ENCODE results near the gene RARS2.
"Not testable (repeated sequence)": the region's sequence is repeated elsewhere in the genome, so short reads cannot be mapped to it uniquely, and the experiment has no call there.

The RARS2 gene, protein sequence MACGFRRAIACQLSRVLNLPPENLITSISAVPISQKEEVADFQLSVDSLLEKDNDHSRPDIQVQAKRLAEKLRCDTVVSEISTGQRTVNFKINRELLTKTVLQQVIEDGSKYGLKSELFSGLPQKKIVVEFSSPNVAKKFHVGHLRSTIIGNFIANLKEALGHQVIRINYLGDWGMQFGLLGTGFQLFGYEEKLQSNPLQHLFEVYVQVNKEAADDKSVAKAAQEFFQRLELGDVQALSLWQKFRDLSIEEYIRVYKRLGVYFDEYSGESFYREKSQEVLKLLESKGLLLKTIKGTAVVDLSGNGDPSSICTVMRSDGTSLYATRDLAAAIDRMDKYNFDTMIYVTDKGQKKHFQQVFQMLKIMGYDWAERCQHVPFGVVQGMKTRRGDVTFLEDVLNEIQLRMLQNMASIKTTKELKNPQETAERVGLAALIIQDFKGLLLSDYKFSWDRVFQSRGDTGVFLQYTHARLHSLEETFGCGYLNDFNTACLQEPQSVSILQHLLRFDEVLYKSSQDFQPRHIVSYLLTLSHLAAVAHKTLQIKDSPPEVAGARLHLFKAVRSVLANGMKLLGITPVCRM

DNA sequence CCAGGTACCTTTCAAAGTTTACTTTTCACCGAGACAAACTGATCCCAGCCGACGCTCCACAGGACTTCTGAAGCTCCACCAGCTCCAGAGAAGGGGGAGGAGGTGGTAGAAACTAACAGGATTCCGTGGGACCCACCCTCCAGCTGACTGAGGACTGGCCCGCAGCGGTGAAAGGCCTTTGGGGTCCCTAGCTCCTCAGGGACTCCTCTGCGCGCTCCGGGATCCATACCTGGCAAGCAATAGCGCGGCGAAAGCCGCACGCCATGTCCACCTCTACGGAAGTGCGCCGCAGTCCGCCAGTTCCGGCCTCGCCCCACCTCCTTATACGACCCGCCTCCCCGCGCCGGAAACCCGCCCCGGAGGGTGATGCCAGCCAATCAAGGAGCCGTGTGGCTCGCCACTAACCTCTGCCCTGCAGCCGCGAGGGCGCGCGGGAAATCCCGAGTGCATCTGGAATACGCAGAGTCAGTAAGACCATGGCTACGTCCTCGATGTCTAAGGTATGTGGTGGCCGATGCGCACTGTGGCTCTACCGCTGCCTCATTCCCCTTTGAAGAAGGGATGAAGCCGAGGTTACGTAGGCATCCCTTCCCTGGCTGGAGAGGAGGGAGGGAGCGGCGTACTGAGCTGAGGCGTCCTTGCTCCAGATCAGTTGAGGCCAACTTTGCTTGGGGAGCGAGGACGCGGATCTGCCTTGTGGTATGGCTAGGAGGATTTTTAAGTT is at the start of gene RARS2, which contains the start of gene ORC3:
Gene RARS2 (minus strand): TSS at position 295 of the 724 bp plus-strand sequence. CDS start 30 bp downstream, at position 265.
Gene ORC3 (plus strand): TSS at position 443 of the 724 bp plus-strand sequence. CDS start 34 bp downstream, at position 477.
- in situ Hi-C loops (cut with MboI; ENCODE audit: low sequenced_read_pairs): no loop called here

DNA sequence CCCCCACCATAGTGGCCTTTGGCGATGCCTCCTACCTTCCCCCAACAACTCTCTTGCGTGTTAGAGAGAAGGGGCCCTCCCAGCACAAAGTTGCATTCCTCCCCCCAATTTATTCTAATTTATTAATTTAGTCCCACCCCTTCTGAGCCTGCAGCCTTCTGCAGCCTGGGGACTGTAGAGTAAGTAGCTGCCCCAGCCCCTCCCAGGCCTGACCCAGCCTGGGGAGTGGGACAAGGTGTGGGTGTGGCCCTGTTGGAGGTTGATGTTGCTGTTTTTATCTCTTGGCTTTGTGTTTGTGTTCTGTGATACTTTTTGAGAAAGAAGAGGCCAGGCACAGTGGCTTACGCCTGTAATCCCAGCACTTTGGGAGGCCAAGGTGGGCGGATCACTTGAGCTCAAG is 49.6 kb upstream of the RARS2 start:
- Histone ChIP-seq H3K36me3 (replicated peaks) (peaks cover 10% of the 10 kb centered on the region; the same call in 1 of the 2 replicates), H3K4me3 (no peak overlapping the region), H3K9me3 (no peaks in the 10 kb centered on the region), H3K27me3 (ENCODE audit: low read depth) (no peaks in the 10 kb centered on the region), H3K4me1 (0 out of 2 replicates have a peak, but pooled peaks cover 3% of the 10 kb centered on the region)
- no peak for DNase-seq (ENCODE audit: low spot score in 2 of 2)
- in situ Hi-C loops (cut with MboI; ENCODE audit: low sequenced_read_pairs): no loop called here

More for the DNA sequence above, at the start of gene RARS2, which contains the start of gene ORC3:
- DNase-seq (ENCODE audit: low spot score in 2 of 2): peak; percentile 92 to 98
- Histone ChIP-seq H3K27me3 (ENCODE audit: low read depth) (no peaks in the 10 kb centered on the region), H3K36me3 (replicated peaks) (peaks cover 17% of the 10 kb centered on the region), H3K9me3 (no peaks in the 10 kb centered on the region), H3K4me3 (peak within 1 kb of the TSS; percentile 88), H3K4me1 (peaks cover 14% of the 10 kb centered on the region)

DNA sequence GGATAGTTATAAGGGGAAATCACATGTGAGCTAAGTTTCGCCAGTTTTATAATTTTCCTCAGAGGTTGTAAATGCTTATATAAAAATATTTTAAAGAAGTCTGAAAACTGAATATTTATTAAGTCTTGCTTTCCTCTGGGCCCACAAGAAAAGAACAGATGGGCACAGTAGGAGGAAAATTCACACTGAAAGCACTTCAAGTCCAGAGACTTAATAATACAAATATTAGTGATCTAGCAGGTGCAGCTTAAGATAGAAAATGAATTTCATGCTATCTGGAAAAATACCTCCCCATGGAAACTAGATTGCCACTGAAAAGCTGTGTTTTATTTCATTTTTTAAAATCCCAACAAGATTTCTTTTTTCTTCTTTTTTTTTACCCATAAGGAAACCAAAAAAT is 47.3 kb upstream of the RARS2 start:
- in situ Hi-C loops (cut with MboI; ENCODE audit: low sequenced_read_pairs): no loop called here
- peaks cover 12% of the 10 kb centered on the region; the same call in 1 of the 2 replicates for H3K36me3 ChIP-seq (replicated peaks)
- DNase-seq (ENCODE audit: low spot score in 2 of 2): no peak
- H3K9me3 ChIP-seq: no peaks in the 10 kb centered on the region
- H3K4me3 ChIP-seq: no peak overlapping the region
- H3K27me3 ChIP-seq (ENCODE audit: low read depth): no peaks in the 10 kb centered on the region
- H3K4me1 ChIP-seq: no peaks in the 10 kb centered on the region

DNA sequence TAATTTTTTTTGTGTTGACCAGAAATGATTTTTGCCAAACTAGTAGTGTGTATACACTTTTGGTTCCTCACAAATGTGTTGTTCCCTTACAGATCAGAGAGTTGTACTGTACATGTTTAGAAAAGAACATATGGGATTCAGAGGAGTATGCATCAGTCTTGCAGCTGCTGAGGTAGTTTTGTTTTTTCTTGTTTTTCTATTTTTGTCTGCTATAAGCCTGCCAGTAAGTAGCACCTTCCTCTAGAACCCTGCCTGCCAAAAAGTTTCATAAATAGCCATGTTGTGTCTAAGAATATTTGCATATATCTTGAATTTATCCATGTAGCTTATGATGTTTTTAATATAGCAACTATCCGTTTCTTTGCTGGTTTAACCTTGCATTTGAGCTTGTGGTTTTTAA is 46.5 kb upstream of the RARS2 start:
- H3K36me3 ChIP-seq (replicated peaks): peaks cover 12% of the 10 kb centered on the region; the same call in 1 of the 2 replicates
- no peak for DNase-seq (ENCODE audit: low spot score in 2 of 2)
- no peaks in the 10 kb centered on the region for H3K27me3 ChIP-seq (ENCODE audit: low read depth)
- no peak overlapping the region for H3K4me3 ChIP-seq
- no peaks in the 10 kb centered on the region for H3K4me1 ChIP-seq
- H3K9me3 ChIP-seq: no peaks in the 10 kb centered on the region
- in situ Hi-C loops (cut with MboI; ENCODE audit: low sequenced_read_pairs): no loop called here

DNA sequence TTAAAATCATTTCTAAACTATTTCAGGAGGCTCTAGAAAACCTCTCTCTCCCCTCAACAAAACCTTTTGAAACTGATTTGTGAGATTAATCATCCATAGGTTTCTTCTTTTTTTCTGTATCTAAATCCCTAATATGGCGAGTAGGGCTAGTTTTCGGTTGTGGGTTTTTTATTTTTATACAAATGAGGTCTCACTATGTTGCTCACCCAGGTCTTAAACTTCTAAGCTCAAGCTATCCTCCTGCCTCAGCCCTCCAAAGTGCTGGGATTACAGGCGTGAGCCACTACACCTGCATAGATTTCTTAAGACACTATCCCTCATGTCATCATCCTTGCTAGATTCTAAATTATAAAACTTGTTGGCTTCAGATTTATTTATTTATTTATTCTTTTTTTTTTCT is 44.1 kb upstream of the RARS2 start:
- Histone ChIP-seq H3K27me3 (ENCODE audit: low read depth) (no peaks in the 10 kb centered on the region), H3K4me1 (peaks cover 4% of the 10 kb centered on the region; the same call in 1 of the 2 replicates), H3K36me3 (replicated peaks) (peaks cover 12% of the 10 kb centered on the region; the same call in 1 of the 2 replicates), H3K4me3 (no peak overlapping the region), H3K9me3 (no peaks in the 10 kb centered on the region)
- in situ Hi-C loops (cut with MboI; ENCODE audit: low sequenced_read_pairs): no loop called here
- DNase-seq (ENCODE audit: low spot score in 2 of 2): no peak

DNA sequence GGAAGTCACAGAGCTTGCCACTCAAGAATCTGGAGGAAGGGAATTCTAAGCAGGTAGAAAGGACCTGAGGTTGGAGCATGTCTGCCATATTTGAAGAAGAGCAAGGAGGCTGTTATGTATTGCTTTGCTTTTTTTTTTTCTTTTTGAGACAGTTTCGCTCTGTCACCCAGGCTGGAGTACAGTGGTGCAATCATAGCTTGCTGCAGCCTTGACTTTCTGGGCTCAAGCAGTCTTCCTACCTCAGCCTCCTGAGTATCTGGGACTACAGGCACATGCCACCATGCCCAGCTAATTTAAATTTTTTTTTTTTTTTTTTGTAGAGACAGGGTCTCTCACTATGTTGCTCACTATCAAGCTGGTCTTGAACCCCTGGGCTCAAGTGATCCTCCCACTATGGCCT is 41.0 kb upstream of the RARS2 start:
- DNase-seq (ENCODE audit: low spot score in 2 of 2): no peak
- Histone ChIP-seq H3K36me3 (replicated peaks) (0 out of 2 replicates have a peak, but pooled peaks cover 16% of the 10 kb centered on the region), H3K27me3 (ENCODE audit: low read depth) (no peaks in the 10 kb centered on the region), H3K4me3 (no peak overlapping the region), H3K9me3 (no peaks in the 10 kb centered on the region), H3K4me1 (peaks cover 10% of the 10 kb centered on the region; the same call in 1 of the 2 replicates)
- in situ Hi-C loops (cut with MboI; ENCODE audit: low sequenced_read_pairs): no loop called here

DNA sequence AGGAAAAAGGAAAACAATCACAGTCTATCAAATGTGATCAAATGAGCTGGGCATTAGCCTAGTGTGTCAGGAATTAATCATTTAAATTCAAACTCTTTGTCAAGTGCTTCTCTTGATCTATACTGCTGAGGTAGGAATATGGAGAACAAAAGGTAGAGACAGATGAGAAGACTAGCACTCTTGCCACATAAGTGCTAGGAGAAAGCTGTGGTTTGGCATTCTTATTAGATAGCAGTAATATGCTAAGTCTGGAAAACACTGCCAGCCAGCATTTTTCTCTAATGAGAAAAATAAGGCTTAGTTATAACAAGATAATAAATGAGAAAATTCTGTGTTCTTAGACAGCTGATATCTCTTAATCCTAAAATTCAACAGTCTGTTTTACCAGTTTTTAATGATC is 39.1 kb upstream of the RARS2 start:
- Histone ChIP-seq H3K36me3 (replicated peaks) (peaks cover 13% of the 10 kb centered on the region), H3K27me3 (ENCODE audit: low read depth) (no peaks in the 10 kb centered on the region), H3K9me3 (no peaks in the 10 kb centered on the region), H3K4me1 (peaks cover 10% of the 10 kb centered on the region; the same call in 1 of the 2 replicates), H3K4me3 (no peak overlapping the region)
- in situ Hi-C loops (cut with MboI; ENCODE audit: low sequenced_read_pairs): no loop called here
- DNase-seq (ENCODE audit: low spot score in 2 of 2): no peak

DNA sequence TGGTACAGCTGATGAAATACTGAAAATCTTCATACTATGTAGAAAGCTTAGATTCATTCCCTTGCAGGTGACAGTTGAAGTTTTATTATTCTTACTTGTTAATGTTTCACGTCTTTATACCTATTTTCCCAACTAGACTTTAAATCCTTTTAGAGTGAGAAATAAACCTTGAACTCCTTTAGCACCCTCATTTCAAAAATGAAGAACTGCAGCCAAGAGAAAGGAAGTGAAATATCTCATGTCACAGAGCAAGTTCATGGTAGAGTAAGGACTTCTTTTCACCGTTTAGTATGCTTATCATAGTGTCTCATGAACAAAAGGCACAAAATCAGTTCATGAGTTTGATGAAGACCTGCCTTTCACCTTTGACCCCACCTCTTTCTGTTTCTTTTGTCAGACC is 38.6 kb upstream of the RARS2 start:
- in situ Hi-C loops (cut with MboI; ENCODE audit: low sequenced_read_pairs): no loop called here
- no peak overlapping the region for H3K4me3 ChIP-seq
- H3K36me3 ChIP-seq (replicated peaks): peaks cover 14% of the 10 kb centered on the region
- no peak for DNase-seq (ENCODE audit: low spot score in 2 of 2)
- H3K27me3 ChIP-seq (ENCODE audit: low read depth): no peaks in the 10 kb centered on the region
- H3K9me3 ChIP-seq: no peaks in the 10 kb centered on the region
- peaks cover 10% of the 10 kb centered on the region; the same call in 1 of the 2 replicates for H3K4me1 ChIP-seq

DNA sequence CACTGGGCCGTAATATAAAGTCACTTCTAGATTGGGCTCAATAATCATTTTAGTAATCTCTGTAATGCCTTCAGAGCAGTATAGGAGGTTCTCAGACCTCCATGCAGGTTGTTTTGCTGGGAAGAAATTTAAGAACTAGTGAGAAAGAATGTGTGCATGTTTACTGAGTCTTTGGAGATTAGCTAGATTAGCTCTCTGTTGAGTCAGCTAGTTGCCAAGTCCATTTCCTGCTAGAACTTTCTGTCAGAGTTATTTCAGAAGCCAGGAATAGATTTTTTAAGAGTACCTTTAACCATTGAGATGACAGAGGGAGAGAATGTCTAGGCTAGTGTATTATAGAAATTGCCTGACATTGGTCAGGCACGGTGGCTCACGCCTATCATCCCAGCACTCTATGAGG is 33.5 kb upstream of the RARS2 start:
- Histone ChIP-seq H3K27me3 (ENCODE audit: low read depth) (no peaks in the 10 kb centered on the region), H3K4me3 (no peak overlapping the region), H3K4me1 (0 out of 2 replicates have a peak, but pooled peaks cover under 1% of the 10 kb centered on the region), H3K9me3 (no peaks in the 10 kb centered on the region), H3K36me3 (replicated peaks) (peaks cover 35% of the 10 kb centered on the region)
- no peak for DNase-seq (ENCODE audit: low spot score in 2 of 2)
- in situ Hi-C loops (cut with MboI; ENCODE audit: low sequenced_read_pairs): no loop called here

DNA sequence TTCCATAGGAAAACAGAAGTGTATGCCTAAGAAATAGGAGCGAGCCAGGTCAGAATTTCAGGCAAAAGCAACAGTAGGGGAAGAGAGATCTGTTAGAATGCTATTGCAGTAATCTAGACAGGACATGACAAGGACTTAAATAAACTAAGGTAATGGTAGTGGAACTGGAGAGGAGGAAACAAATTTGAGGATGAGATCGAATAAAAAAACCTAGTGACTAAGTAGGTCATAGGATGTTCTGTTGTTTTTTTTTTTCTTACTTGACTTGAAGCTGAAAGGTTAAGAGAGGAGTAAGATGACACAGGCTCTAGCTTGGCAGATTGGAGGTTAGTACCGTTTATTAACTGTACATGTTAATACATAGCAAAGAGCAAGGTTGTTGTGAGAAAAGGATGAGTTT is 28.7 kb upstream of the RARS2 start:
- DNase-seq (ENCODE audit: low spot score in 2 of 2): no peak
- H3K4me1 ChIP-seq: peaks cover 14% of the 10 kb centered on the region
- H3K4me3 ChIP-seq: no peak overlapping the region
- H3K27me3 ChIP-seq (ENCODE audit: low read depth): no peaks in the 10 kb centered on the region
- in situ Hi-C loops (cut with MboI; ENCODE audit: low sequenced_read_pairs): no loop called here
- H3K36me3 ChIP-seq (replicated peaks): peaks cover 41% of the 10 kb centered on the region
- H3K9me3 ChIP-seq: no peaks in the 10 kb centered on the region

DNA sequence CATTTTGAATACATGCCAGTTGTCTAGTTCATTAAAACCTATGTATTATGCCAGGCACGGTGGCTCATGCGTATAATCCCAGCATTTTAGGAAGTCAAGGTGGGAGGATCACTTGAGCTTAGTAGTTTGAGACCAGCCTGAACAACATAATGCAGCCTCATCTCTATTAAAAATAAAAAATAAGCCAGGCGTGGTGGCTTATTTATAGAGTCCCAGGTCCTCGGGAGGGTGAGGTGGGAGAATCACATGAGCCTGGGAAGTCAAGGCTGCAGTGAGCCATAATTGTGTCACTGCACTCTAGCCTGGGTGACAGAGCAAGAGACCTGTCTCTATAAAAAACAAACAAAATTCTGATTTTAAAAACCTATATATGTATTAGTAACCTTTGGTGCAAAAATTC is 27.6 kb upstream of the RARS2 start:
- Histone ChIP-seq H3K4me1 (peaks cover 15% of the 10 kb centered on the region), H3K9me3 (no peaks in the 10 kb centered on the region), H3K27me3 (ENCODE audit: low read depth) (no peaks in the 10 kb centered on the region), H3K4me3 (no peak overlapping the region), H3K36me3 (replicated peaks) (peaks cover 43% of the 10 kb centered on the region)
- in situ Hi-C loops (cut with MboI; ENCODE audit: low sequenced_read_pairs): no loop called here
- no peak for DNase-seq (ENCODE audit: low spot score in 2 of 2)

DNA sequence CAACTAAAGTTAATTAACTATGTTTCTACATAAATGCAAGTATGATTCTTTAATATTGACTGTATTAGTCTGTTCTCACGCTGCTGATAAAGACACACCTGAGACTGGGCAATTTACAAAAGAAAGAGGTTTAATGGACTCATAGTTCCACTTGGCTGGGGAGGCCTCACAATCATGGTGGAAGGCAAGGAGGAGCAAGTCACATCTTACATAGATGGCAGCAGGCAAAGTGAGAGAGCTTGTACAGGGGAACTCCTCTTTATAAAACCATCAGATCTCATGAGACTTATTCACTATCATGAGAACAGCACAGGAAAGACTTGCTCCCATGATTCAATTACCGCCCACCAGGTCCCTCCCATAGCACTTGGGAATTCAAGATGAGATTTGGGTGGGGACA is 23.2 kb upstream of the RARS2 start:
- H3K4me1 ChIP-seq: peaks cover 15% of the 10 kb centered on the region
- peaks cover 38% of the 10 kb centered on the region for H3K36me3 ChIP-seq (replicated peaks)
- in situ Hi-C loops (cut with MboI; ENCODE audit: low sequenced_read_pairs); DNase-seq (ENCODE audit: low spot score in 2 of 2); H3K9me3 ChIP-seq; H3K27me3 ChIP-seq (ENCODE audit: low read depth); H3K4me3 ChIP-seq: not testable (repeated sequence)

DNA sequence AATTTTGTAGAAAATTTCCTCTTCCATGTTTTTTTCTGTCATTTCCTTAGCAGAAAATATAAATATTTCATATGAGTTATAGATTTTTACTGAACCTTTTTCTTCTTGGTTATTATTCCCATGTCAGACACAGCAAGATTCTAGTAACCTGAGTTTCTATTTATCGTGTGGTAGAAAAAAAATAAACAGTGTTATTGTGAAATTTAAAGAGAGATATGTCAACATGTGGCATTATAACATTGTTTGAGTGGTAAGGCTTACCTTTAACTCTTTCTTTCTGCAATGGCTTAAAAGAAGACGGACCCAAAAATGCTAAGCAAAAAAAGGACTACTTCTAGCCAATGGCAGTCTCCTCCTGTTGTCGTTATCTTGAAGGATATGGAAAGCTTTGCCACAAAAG is 19.0 kb upstream of the RARS2 start:
- H3K27me3 ChIP-seq (ENCODE audit: low read depth): no peaks in the 10 kb centered on the region
- H3K36me3 ChIP-seq (replicated peaks): peaks cover 35% of the 10 kb centered on the region
- no peak overlapping the region for H3K4me3 ChIP-seq
- no peak for DNase-seq (ENCODE audit: low spot score in 2 of 2)
- no peaks in the 10 kb centered on the region for H3K9me3 ChIP-seq
- in situ Hi-C loops (cut with MboI; ENCODE audit: low sequenced_read_pairs): no loop called here
- peaks cover 21% of the 10 kb centered on the region for H3K4me1 ChIP-seq

Data from HAP-1 (cell line).